SK-N-SH (cell line): ENCODE data around the gene CELSR1. TPM values are rescaled to one million over a fixed set of nuclear protein-coding genes. Genes with fewer than 3 reads are reported as not detected.

Source experiments
- CTCF ChIA-PET: fragments of 300-600, 350-600 bp; formaldehyde crosslinking; extraction: SDS; loops from one replicate; lab custom pipeline; 2021; lab: Yijun Ruan, JAX
- POLR2A ChIA-PET: fragments of 350-600 bp; sonication (Branson Sonifier 250); formaldehyde crosslinking; extraction: SDS; loops from one replicate; lab custom pipeline; 2020; ENCODE audit warnings: antibody characterized with exemption, inconsistent platforms; lab: Yijun Ruan, JAX
- DNase-seq: peaks from one replicate; pipeline ENCODE4 v3.0.0; 2012
- H2AFZ ChIP-seq: fragments of 200-600 bp; sonication (generic); 2 replicates; pipeline ENCODE4 v1.8.1; 2016; ENCODE audit warnings: antibody characterized with exemption, mild to moderate bottlenecking, low read depth
- H3F3A ChIP-seq: fragments of 200-600 bp; sonication (generic); replicated peaks from 2 replicates; pipeline ENCODE3; 2016; ENCODE audit warnings: antibody characterized with exemption, mild to moderate bottlenecking; ENCODE audit not compliant: insufficient read depth
- H3K27ac ChIP-seq, 2 experiments: fragments of 200-500 bp in 1 of 2; fragments of 200-600 bp in 1 of 2; sonication (Bioruptor generic) in 1 of 2; sonication (generic), shearing (Covaris generic) in 1 of 2; 2 replicates each; pipeline versions ENCODE4 v1.5.1 to v1.6.1; 2014 to 2016; ENCODE audit warnings: low read depth in 2 of 2, inconsistent platforms in 1 of 2, low read length in 1 of 2, mild to moderate bottlenecking in 1 of 2, mixed read lengths in 1 of 2
- H3K27me3 ChIP-seq: fragments of 200-600 bp; sonication (generic), shearing (Covaris generic); 2 replicates; pipeline ENCODE4 v1.6.1; 2016; ENCODE audit warnings: mixed run types; ENCODE audit not compliant: insufficient read depth
- H3K36me3 ChIP-seq, 2 experiments: fragments of 200-500 bp in 1 of 2; fragments of 200-600 bp in 1 of 2; sonication (Bioruptor generic) in 1 of 2; sonication (generic) in 1 of 2; replicated peaks in 1 of 2; 2 replicates each; pipeline versions ENCODE3 to v1.5.1; 2014 to 2016; ENCODE audit warnings: low read length in 1 of 2, mild to moderate bottlenecking in 1 of 2; ENCODE audit not compliant: insufficient read depth in 2 of 2, control insufficient read depth in 1 of 2
- H3K4me1 ChIP-seq, 2 experiments: fragments of 200-500 bp in 1 of 2; fragments of 200-600 bp in 1 of 2; sonication (Bioruptor generic) in 1 of 2; sonication (generic), shearing (Covaris generic) in 1 of 2; 2 replicates each; pipeline versions ENCODE4 v1.5.1 to v1.6.1; 2014 to 2016; ENCODE audit warnings: low read depth in 1 of 2, low read length in 1 of 2, mixed run types in 1 of 2; ENCODE audit not compliant: insufficient read depth in 2 of 2, control insufficient read depth in 1 of 2
- H3K4me2 ChIP-seq: fragments of 200-600 bp; sonication (generic), shearing (Covaris generic); 2 replicates; pipeline ENCODE4 v1.6.1; 2017; ENCODE audit warnings: mixed run types
- H3K4me3 ChIP-seq, 2 experiments: fragments of 200-500 bp in 1 of 2; fragments of 200-600 bp in 1 of 2; sonication (Bioruptor generic) in 1 of 2; sonication (generic), shearing (Covaris generic) in 1 of 2; 2 replicates each; pipeline versions ENCODE4 v1.5.1 to v1.8.1; 2014 to 2016; ENCODE audit warnings: low read depth in 2 of 2, inconsistent platforms in 1 of 2, low read length in 1 of 2, mild to moderate bottlenecking in 1 of 2, mixed read lengths in 1 of 2, moderate library complexity in 1 of 2
- H3K79me2 ChIP-seq: fragments of 200-600 bp; sonication (generic); 2 replicates; pipeline ENCODE4 v1.8.1; 2017; ENCODE audit warnings: mild to moderate bottlenecking; ENCODE audit not compliant: insufficient read depth
- H3K9ac ChIP-seq: fragments of 200-600 bp; sonication (generic); 2 replicates; pipeline ENCODE4 v1.6.1; 2017; ENCODE audit warnings: mixed run types
- H3K9me2 ChIP-seq: fragments of 200-600 bp; sonication (generic); 2 replicates; pipeline ENCODE4 v1.6.1; 2017; ENCODE audit warnings: mixed run types
- H3K9me3 ChIP-seq: fragments of 200-600 bp; sonication (generic); 2 replicates; pipeline ENCODE4 v1.6.1; 2017; ENCODE audit warnings: mixed run types, mild to moderate bottlenecking, moderate library complexity
- H4K20me1 ChIP-seq: fragments of 200-600 bp; sonication (generic); 2 replicates; pipeline ENCODE4 v1.6.1; 2017; ENCODE audit warnings: mild to moderate bottlenecking, mixed run types; ENCODE audit not compliant: insufficient read depth
- ELF1 ChIP-seq: IDR thresholded peaks from 2 replicates; pipeline ENCODE4 v1.4.0; 2012
- EZH2phosphoT487 ChIP-seq: fragments of 200-600 bp; sonication (generic); IDR thresholded peaks from 2 replicates; pipeline ENCODE4 v1.6.1; 2017; ENCODE audit warnings: low read depth, mixed run types, mild to moderate bottlenecking, antibody characterized with exemption, moderate library complexity, borderline replicate concordance
- FOXJ3 ChIP-seq: sonication (generic); formaldehyde crosslinking; IDR thresholded peaks from 2 replicates; pipeline ENCODE4 v1.5.1; 2020; ENCODE audit warnings: mild to moderate bottlenecking, missing genetic modification reagents
- GABPA ChIP-seq: IDR thresholded peaks from 2 replicates; pipeline ENCODE4 v1.4.0; 2012; ENCODE audit warnings: low read depth, mild to moderate bottlenecking
- IRF3 ChIP-seq: fragments of 150-350 bp; IDR thresholded peaks from 2 replicates; pipeline ENCODE4 v1.6.1; 2016; ENCODE audit warnings: mild to moderate bottlenecking, low read depth, low read length
- MXI1 ChIP-seq: IDR thresholded peaks from 2 replicates; pipeline ENCODE4 v1.6.1; 2012; ENCODE audit warnings: mild to moderate bottlenecking, low read depth, low read length, improper control_type of control experiment
- NFIC ChIP-seq: IDR thresholded peaks from 2 replicates; pipeline ENCODE4 v1.4.0; 2012; ENCODE audit warnings: borderline replicate concordance
- NRF1 ChIP-seq: IDR thresholded peaks from 2 replicates; pipeline ENCODE4 v1.6.1; 2012; ENCODE audit warnings: low read depth, mild to moderate bottlenecking, low read length
- PBX3 ChIP-seq: IDR thresholded peaks from 2 replicates; pipeline ENCODE4; 2012
- POLR2AphosphoS5 ChIP-seq: IDR thresholded peaks from 2 replicates; pipeline ENCODE4 v1.6.1; 2012; ENCODE audit warnings: low read depth, low read length
- REST ChIP-seq: IDR thresholded peaks from 2 replicates; pipeline ENCODE4 v1.6.1; 2012; ENCODE audit warnings: mild to moderate bottlenecking, low read depth, low read length, moderate library complexity
- RFX5 ChIP-seq: IDR thresholded peaks from 2 replicates; pipeline ENCODE4 v1.6.1; 2012; ENCODE audit warnings: mild to moderate bottlenecking, improper control_type of control experiment, low read length
- RXRA ChIP-seq: IDR thresholded peaks from 2 replicates; pipeline ENCODE4 v1.4.0; 2012; ENCODE audit warnings: low read depth, mild to moderate bottlenecking, borderline replicate concordance
- TCF12 ChIP-seq: IDR thresholded peaks from 2 replicates; pipeline ENCODE4 v1.4.0; 2012
- USF2 ChIP-seq: fragments of 150-350 bp; IDR thresholded peaks from 2 replicates; pipeline ENCODE4 v1.6.1; 2017; ENCODE audit warnings: antibody characterized with exemption, low read length, low read depth, borderline replicate concordance
- YY1 ChIP-seq: IDR thresholded peaks from 2 replicates; pipeline ENCODE4 v1.4.0; 2012; ENCODE audit warnings: low read depth, mild to moderate bottlenecking
- WGBS: methylation state at CpG from one replicate; pipeline ENCODE4 v1.1.6; 2017; ENCODE audit warnings: low lambda C conversion rate; 5-methylcytosine and 5-hydroxymethylcytosine counted together
- polyA plus RNA-seq, 3 experiments: library from polyadenylated mRNA; depleted of rRNA; stranded (reverse); fragments of >200 nt; gene quantifications; 2 replicates each; pipeline ENCODE4 v1.2.3, GENCODE V29; 2012

Gene CELSR1
- polyA plus RNA-seq, 1 of the 3 experiments (the other 2 are of a cell fraction) = 5.0 TPM

- CTCF ChIA-PET = interaction anchor here (2.7 kb wide), 1 partner anchor 169 kb away, joined by 15 read pairs; no protein-coding TSS in a partner anchor
- peak; percentile 66 for DNase-seq
- TF ChIP-seq IRF3 = no peak
- no peak for TF ChIP-seq YY1
- no peak for TF ChIP-seq POLR2AphosphoS5
- TF ChIP-seq MXI1 = no peak
- no peak for TF ChIP-seq ELF1
- no peak for TF ChIP-seq EZH2phosphoT487
- TF ChIP-seq TCF12 = no peak
- no peak for TF ChIP-seq FOXJ3
- no peak for TF ChIP-seq REST
- TF ChIP-seq, all 33 proteins: peak for 0
- Histone ChIP-seq H3K4me3 (peak overlapping the region; percentile 43 to 51; a peak in 2 of 4 replicates), H3K9me3 (no peaks in the 10 kb centered on the region), H4K20me1 (no peaks in the 10 kb centered on the region), H3K36me3 (no peaks in the 10 kb centered on the region), H3K9ac (no peak overlapping the region), H3K27me3 (peaks cover 8% of the 10 kb centered on the region; the same call in 1 of the 2 replicates), H3K27ac (no peak overlapping the region), H3K4me1 (peaks cover 0 to 2% of the 10 kb centered on the region in 2 experiments; a peak in 1 of 4 replicates), H3K79me2 (no peaks in the 10 kb centered on the region), H3K9me2 (no peaks in the 10 kb centered on the region), H2AFZ (no peak overlapping the region), H3K4me2 (no peak overlapping the region), H3F3A (no peaks in the 10 kb centered on the region)
- 4% methylated on average over 11 of the region's 118 CpGs for WGBS
- POLR2A ChIA-PET = no interaction called here
Observed at GRCh38 chr22:46536537-46537224, 739 bp downstream of the CELSR1 start.

GRCh38 chr22:46535876-46536536, 1.4 kb downstream of the CELSR1 start:
- no peak for DNase-seq
- Histone ChIP-seq H3K79me2 (no peaks in the 10 kb centered on the region), H4K20me1 (no peaks in the 10 kb centered on the region), H3K9ac (no peak overlapping the region), H2AFZ (no peak overlapping the region), H3K27ac (no peak overlapping the region), H3K9me3 (no peaks in the 10 kb centered on the region), H3K27me3 (peaks cover 8% of the 10 kb centered on the region; the same call in 1 of the 2 replicates), H3K4me1 (peaks cover 0 to 2% of the 10 kb centered on the region in 2 experiments; a peak in 1 of 4 replicates), H3K4me3 (no peak overlapping the region; a peak in 1 of 4 replicates), H3K4me2 (no peak overlapping the region), H3K9me2 (no peaks in the 10 kb centered on the region), H3F3A (no peaks in the 10 kb centered on the region), H3K36me3 (no peaks in the 10 kb centered on the region)
- WGBS = 82% methylated on average over 62 of the region's 78 CpGs
- CTCF ChIA-PET = interaction anchor here (2.7 to 3.8 kb wide), 2 partner anchors 6 to 168 kb away, joined by 15 to 26 read pairs; no protein-coding TSS in a partner anchor
- POLR2A ChIA-PET = no interaction called here
- TF ChIP-seq IRF3 (no peak), RFX5 (no peak), EZH2phosphoT487 (no peak), GABPA (no peak), RXRA (no peak), PBX3 (no peak), NRF1 (no peak), TCF12 (no peak), USF2 (no peak), NFIC (no peak), YY1 (no peak)
